Transverse colon (tissue), 4 donors: ENCODE data around the gene CYP2A6. TPM values are rescaled to one million over a fixed set of nuclear protein-coding genes. Genes with fewer than 3 reads are reported as not detected.
"Not testable (repeated sequence)": the region's sequence is repeated elsewhere in the genome, so short reads cannot be mapped to it uniquely, and the experiment has no call there.

Source experiments
- DNase-seq: peaks from one replicate; pipeline ENCODE4 v3.0.0-alpha.2; 2019
- H3K27ac ChIP-seq, 4 donors: fragments of 200-600 bp; sonication (generic); 2 replicates each; pipeline ENCODE4 v1.5.1; 2016 to 2018; ENCODE audit warnings: inconsistent platforms in 4 of 4
- H3K27me3 ChIP-seq: fragments of 200-600 bp; sonication (generic); 2 replicates; pipeline ENCODE4 v1.5.1; 2017; ENCODE audit warnings: inconsistent platforms
- H3K36me3 ChIP-seq, 4 donors: fragments of 200-600 bp; sonication (generic); 2 replicates each; pipeline ENCODE4 v1.5.1; 2017 to 2019; ENCODE audit warnings: inconsistent platforms in 4 of 4
- H3K4me1 ChIP-seq, 4 donors: fragments of 200-600 bp; sonication (generic); 2 replicates each; pipeline ENCODE4 v1.5.1; 2017 to 2020; ENCODE audit warnings: inconsistent platforms in 4 of 4
- H3K4me3 ChIP-seq, 4 donors: fragments of 200-600 bp; sonication (generic); 1 replicate in 1 of 4; 2 replicates in 3 of 4; pipeline versions ENCODE4 v1.5.1 to v1.6.1; 2017 to 2019; ENCODE audit warnings: inconsistent platforms in 4 of 4
- H3K9me3 ChIP-seq, 2 donors: fragments of 200-600 bp; sonication (generic); 2 replicates each; pipeline ENCODE4 v1.5.1; 2017 to 2019; ENCODE audit warnings: inconsistent platforms in 2 of 2
- EP300 ChIP-seq: sonication (generic); formaldehyde crosslinking; IDR thresholded peaks from one replicate; pipeline ENCODE4 v1.6.1; 2017; ENCODE audit warnings: antibody characterized with exemption, low read depth
- POLR2A ChIP-seq: fragments of 450-650 bp; IDR thresholded peaks from one replicate; pipeline ENCODE4 v1.6.1; 2016; ENCODE audit warnings: antibody characterized with exemption, mild to moderate bottlenecking, moderate library complexity
- POLR2AphosphoS5 ChIP-seq, 3 donors: sonication (generic); formaldehyde crosslinking; IDR thresholded peaks; one replicate each; pipeline ENCODE4 v1.6.1; 2016; ENCODE audit warnings: antibody characterized with exemption in 3 of 3
- WGBS, 2 donors: methylation state at CpG; one replicate each; pipeline ENCODE4 v1.1.5; 2018; ENCODE audit warnings: low coverage in 1 of 2; 5-methylcytosine and 5-hydroxymethylcytosine counted together
- in situ Hi-C, 4 donors: fragments of 200-750 bp; cut with MboI; loops; one replicate each; pipeline versions ENCODE4 v1.15.0 to v1.15.1; 2017; ENCODE audit warnings: low sequenced_read_pairs in 3 of 4, low pct_ligation_motif_present in 1 of 4, low pct_unique_long_range_greater_than_20kb in 1 of 4
- intact Hi-C: fragments of 100-400 bp; cut with DNase I; formaldehyde crosslinking; loops from one replicate; pipeline ENCODE4 v1.15.1; 2023; ENCODE audit warnings: low total_unique reads
- total RNA-seq, 4 donors: library from RNA; depleted of rRNA; stranded (reverse); fragments of >200 nt; gene quantifications; one replicate each; pipeline ENCODE4 v1.1.0, GENCODE V29; 2016
- TF ChIP-seq, protein P1 (sequence below), 5 experiments: fragments of 200-600 bp in 3 of 5; fragments of 450-650 bp in 2 of 5; sonication (generic) in 3 of 5; IDR thresholded peaks; 1 replicate in 2 of 5; 2 replicates in 3 of 5; pipeline ENCODE4 v1.5.1; 2016 to 2017; ENCODE audit warnings: antibody characterized with exemption in 5 of 5, inconsistent platforms in 3 of 5, mild to moderate bottlenecking in 2 of 5, moderate library complexity in 1 of 5

The CYP2A6 gene
- total RNA-seq, 4 donors from 2014 or later = not detected

DNA sequence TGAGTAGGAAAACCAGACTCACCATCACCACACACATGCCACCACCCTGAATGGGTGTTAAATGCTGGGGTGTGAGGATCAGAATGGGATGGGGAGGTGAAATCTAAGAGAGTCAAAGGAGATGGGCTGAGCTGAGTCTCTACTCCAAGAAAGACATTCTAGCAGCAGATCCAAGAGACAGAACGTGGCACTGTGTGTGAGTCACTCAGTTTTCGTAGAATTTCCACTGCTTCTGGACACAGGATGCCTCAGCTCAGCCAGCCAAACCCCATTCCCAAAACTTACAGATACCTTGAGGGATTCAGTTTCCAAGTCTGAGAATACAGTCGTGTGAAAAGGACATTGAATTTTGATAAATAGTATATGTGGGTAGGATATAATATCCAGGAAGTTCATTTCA is 39.1 kb upstream of the CYP2A6 start:
- Histone ChIP-seq H3K4me1 (no peaks in the 10 kb centered on the region), H3K9me3 (no peaks in the 10 kb centered on the region), H3K36me3 (no peaks in the 10 kb centered on the region), H3K27me3 (no peaks in the 10 kb centered on the region), H3K4me3 (no peak overlapping the region), H3K27ac (no peak overlapping the region)
- intact Hi-C loops = no loop called here
- DNase-seq = no peak
- 56 to 57% methylated on average over 1 to 3 of the region's 3 CpGs for WGBS, 2 donors
- in situ Hi-C loops = no loop called here
- no peak for TF ChIP-seq EP300
- TF ChIP-seq, protein P1, sequence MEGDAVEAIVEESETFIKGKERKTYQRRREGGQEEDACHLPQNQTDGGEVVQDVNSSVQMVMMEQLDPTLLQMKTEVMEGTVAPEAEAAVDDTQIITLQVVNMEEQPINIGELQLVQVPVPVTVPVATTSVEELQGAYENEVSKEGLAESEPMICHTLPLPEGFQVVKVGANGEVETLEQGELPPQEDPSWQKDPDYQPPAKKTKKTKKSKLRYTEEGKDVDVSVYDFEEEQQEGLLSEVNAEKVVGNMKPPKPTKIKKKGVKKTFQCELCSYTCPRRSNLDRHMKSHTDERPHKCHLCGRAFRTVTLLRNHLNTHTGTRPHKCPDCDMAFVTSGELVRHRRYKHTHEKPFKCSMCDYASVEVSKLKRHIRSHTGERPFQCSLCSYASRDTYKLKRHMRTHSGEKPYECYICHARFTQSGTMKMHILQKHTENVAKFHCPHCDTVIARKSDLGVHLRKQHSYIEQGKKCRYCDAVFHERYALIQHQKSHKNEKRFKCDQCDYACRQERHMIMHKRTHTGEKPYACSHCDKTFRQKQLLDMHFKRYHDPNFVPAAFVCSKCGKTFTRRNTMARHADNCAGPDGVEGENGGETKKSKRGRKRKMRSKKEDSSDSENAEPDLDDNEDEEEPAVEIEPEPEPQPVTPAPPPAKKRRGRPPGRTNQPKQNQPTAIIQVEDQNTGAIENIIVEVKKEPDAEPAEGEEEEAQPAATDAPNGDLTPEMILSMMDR (IDR thresholded peaks at IDR 0.05) = no peak
- TF ChIP-seq POLR2AphosphoS5 (IDR thresholded peaks at IDR 0.05) = no peak
- no peak for TF ChIP-seq POLR2A

DNA sequence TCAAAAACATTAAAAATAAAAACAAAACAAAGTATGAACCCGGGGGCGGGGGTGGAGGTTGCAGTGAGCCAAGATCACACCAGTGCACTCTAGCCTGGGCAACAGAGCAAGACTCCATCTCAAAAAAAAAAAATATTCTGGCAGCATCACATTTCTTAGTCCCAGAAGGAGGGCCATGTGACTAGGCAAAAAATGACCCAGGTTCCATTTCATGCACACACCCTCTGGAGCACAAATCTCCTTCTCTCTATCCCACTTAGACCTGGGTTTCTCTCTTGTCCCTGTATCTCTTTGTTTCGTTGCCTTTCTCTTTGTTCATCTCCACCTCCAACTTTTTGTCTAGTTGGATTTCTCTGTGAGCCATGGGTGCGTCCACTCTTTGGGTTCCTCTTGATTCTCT is 37.9 kb upstream of the CYP2A6 start:
- in situ Hi-C loops (no loop called here), intact Hi-C loops (no loop called here)
- WGBS, 2 donors = 73 to 84% methylated on average over 4 of the region's 4 CpGs

DNA sequence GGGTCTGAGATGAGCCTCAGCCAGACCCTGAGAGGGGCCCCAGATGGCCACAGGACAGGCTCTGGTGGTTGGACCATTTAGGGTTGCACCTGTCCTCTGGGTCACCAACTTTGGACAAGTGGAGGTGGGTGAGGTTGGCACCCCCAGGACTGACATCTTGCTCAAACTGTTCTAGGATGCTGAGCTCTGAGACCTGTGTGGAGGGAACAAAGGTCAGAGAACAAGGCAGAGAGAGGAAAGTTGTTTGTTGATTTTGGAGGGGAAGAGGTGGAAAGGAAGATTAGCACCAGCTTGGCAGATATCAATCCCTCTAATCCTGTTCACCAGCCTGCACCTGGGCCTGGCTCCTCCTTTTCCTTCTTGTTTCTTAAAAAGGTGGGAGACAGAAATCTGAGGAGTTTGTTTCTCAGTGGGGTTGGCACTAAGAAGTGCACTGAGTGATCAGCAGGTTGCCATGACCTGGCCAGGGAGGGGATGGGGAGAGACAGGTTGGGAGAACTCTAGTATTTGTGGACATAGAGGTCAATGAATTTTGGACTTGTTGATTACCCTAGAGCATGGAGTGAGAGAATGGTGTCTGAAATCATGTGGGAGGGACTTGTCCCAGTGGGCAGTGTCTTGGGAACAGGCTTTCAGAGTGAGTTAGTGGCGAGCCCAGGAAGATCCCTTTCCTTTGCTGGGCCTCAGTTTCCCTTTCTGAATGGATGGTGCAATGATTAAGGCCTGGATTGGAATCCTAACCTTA is 34.1 kb upstream of the CYP2A6 start:
- H3K4me1 ChIP-seq, H3K36me3 ChIP-seq, H3K27me3 ChIP-seq, intact Hi-C loops, H3K27ac ChIP-seq, H3K9me3 ChIP-seq, H3K4me3 ChIP-seq, DNase-seq: not testable (repeated sequence)
- in situ Hi-C loops = loop anchor here in 1 of 4 donors (5.0 kb wide), 1 partner anchor 37 kb away; no protein-coding TSS in a partner anchor
- no CpG with 5 or more reads among the region's 1 CpG for WGBS, 2 donors

More for the DNA sequence above, 37.9 kb upstream of the CYP2A6 start:
- Histone ChIP-seq H3K27me3 (no peaks in the 10 kb centered on the region), H3K9me3 (no peaks in the 10 kb centered on the region), H3K36me3 (no peaks in the 10 kb centered on the region), H3K27ac (no peak overlapping the region), H3K4me3 (no peak overlapping the region), H3K4me1 (no peaks in the 10 kb centered on the region)
- DNase-seq = no peak
- TF ChIP-seq EP300 = no peak
- TF ChIP-seq POLR2AphosphoS5 (IDR thresholded peaks at IDR 0.05) = no peak
- TF ChIP-seq, protein P1 (IDR thresholded peaks at IDR 0.05) = no peak
- no peak for TF ChIP-seq POLR2A

DNA sequence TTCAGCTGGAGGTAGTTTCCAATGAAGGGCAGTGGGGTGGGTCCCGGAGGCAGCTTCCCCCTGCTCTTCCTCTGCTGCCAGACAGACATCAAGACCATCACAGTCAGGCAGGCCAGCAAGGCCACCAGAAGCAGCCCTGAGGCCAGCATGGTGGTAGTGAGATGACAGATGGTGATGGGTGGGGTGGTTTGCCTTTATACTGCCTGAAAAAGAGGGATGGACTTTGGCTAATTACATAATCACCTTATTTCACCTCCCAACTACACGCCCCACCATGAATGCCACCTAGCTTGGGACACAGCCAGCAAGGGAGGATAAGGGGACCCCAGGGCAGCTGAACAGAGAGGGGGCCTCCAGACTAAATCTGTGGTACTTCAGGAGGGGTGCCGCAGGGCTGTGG is 31.8 kb upstream of the CYP2A6 start, which contains the start of gene CYP2A7:
TSS of gene CYP2A7 (minus strand) at position 170 of the 400 bp plus-strand sequence. CDS start at position 149, 21 bp downstream.
- H3K4me3 ChIP-seq, H3K27me3 ChIP-seq, H3K27ac ChIP-seq, H3K4me1 ChIP-seq, intact Hi-C loops, DNase-seq, H3K9me3 ChIP-seq, H3K36me3 ChIP-seq: not testable (repeated sequence)
- WGBS, 2 donors = 79 to 100% methylated on average over 1 to 3 of the region's 3 CpGs
- in situ Hi-C loops = loop anchor here in 1 of 4 donors (5.0 kb wide), 1 partner anchor 35 kb away; no protein-coding TSS in a partner anchor

DNA sequence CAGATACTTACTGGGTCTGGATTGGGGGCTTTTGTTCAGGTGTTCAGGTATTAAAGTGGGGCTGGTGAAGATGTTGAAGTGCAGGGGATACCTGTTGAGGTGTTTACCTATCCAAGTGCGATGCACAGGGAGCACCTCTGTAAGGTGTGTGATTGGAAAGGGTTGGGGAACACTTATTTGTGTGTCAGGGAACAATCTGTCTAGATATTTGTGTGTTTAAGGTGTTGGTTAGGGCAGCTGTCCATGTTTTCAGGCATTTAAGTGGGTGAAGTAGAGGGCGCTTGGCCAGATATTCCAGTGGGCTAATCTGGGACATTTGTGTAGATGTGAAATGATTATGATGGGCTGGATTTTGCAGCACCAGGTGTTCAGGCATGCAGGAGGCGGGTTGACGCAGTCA is 29.1 kb upstream of the CYP2A6 start:
- H3K4me1 ChIP-seq, H3K9me3 ChIP-seq, H3K27me3 ChIP-seq, intact Hi-C loops, H3K27ac ChIP-seq, DNase-seq, H3K36me3 ChIP-seq, in situ Hi-C loops, H3K4me3 ChIP-seq: not testable (repeated sequence)
- WGBS, 2 donors = 80% methylated on average over 4 of the region's 4 CpGs; no CpG with 5 or more reads in 1 of the 2 donors

DNA sequence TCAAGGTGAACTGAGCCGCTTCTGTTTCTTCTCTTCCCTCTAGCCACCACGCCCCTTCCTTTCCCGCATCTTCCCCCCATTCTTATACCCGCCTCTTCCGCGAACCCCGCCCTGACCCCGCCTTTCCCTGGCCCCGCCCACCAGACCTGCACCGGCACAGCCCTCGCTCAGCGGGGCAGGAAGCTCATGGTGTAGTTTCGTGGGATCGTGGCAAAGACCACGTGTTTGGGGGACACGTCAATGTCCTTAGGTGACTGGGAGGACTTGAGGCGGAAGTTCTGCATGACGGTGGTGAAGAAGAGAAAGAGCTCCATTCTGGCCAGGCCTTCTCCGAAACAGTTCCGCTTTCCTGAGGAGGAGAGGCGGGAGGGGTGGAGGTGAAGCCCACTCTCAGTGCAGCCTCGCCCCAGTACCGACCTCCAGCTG is 25.3 kb upstream of the CYP2A6 start:
- H3K9me3 ChIP-seq, intact Hi-C loops, H3K36me3 ChIP-seq, H3K4me3 ChIP-seq, H3K4me1 ChIP-seq, H3K27ac ChIP-seq, H3K27me3 ChIP-seq, in situ Hi-C loops: not testable (repeated sequence)
- WGBS, 2 donors = 25% methylated on average over 21 of the region's 23 CpGs; no CpG with 5 or more reads in 1 of the 2 donors
- peak; percentile 86 for DNase-seq

DNA sequence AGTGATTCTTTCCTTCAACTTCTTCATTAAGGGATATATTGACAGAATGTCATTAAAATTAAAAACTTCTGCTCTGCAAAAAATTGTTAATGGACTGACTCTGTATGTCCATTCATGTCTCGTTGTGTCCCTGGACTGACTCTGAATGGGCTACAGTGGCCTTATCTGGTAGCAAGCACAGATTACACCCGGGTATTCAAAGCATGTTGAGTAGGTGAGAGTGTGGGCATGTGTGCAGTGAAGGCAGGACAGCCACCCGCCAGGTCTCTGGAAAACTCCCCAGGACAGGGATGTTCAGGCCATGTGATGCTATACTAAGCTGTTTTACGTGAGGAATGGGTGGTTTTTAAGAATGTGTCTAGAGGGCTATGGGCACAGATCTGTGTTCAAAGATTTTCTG is 24.6 kb upstream of the CYP2A6 start:
- 89% methylated on average over 1 of the region's 4 CpGs; no CpG with 5 or more reads in 1 of the 2 donors for WGBS, 2 donors
- H3K9me3 ChIP-seq, H3K36me3 ChIP-seq, H3K27me3 ChIP-seq, H3K4me3 ChIP-seq, H3K27ac ChIP-seq, H3K4me1 ChIP-seq, in situ Hi-C loops, intact Hi-C loops, DNase-seq: not testable (repeated sequence)

DNA sequence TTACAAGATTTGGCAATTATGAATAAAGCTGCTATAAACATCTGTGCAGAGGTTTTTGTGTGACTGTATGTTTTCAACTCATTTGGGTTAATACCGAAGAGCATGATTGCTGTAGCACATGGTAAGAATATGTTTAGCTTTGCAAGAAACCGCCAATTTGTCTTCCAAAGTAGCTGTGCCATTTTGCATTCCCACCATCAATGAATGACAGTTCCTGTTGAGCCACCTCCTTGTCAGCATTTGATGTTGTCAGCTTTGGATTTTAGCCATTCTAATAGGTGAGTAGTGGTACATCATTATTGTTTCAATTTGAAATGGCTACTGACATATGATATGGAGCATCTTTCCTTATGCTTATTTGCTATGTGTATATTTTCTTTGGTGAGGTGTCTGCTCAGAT is 23.6 kb upstream of the CYP2A6 start:
- in situ Hi-C loops, H3K27me3 ChIP-seq, H3K36me3 ChIP-seq, intact Hi-C loops, H3K4me1 ChIP-seq, H3K27ac ChIP-seq, H3K9me3 ChIP-seq, DNase-seq, H3K4me3 ChIP-seq: not testable (repeated sequence)
- WGBS, 2 donors = 92% methylated on average over 2 of the region's 2 CpGs; no CpG with 5 or more reads in 1 of the 2 donors
